IMR-90 (cell line): Measurements from ENCODE around the gene MAPK8IP1. TPM values are rescaled to one million over a fixed set of nuclear protein-coding genes. Genes with fewer than 3 reads are reported as not detected.

Source experiments
- ATAC-seq: fragments of 200-7000 bp; cut with Tn5 transposase; 2 replicates; pipeline ENCODE4 v1.9.1; 2020; ENCODE audit warnings: low read depth, mild to moderate bottlenecking, moderate library complexity
- BruUV-seq: library from RNA; stranded (reverse); fragments of 400-500 nt; replicated peaks from 2 replicates; lab custom pipeline; 2021; lab: Mats Ljungman, UMichigan
- CTCF ChIA-PET: fragments of 300-600 bp; formaldehyde crosslinking; extraction: SDS; loops from one replicate; lab custom pipeline; 2021; ENCODE audit warnings: antibody characterized with exemption; lab: Yijun Ruan, JAX
- POLR2A ChIA-PET: fragments of 300-600 bp; sonication (Branson Sonifier 250); formaldehyde crosslinking; loops from one replicate; lab custom pipeline; 2022; ENCODE audit warnings: antibody characterized with exemption; ENCODE audit not compliant: unreplicated experiment; lab: Charles Lee
- DNase-seq: peaks from one replicate; pipeline ENCODE4 v3.0.0; 2013
- H2AFZ ChIP-seq: replicated peaks from 2 replicates; pipeline ENCODE3; 2013; ENCODE audit warnings: low read length, mild to moderate bottlenecking; ENCODE audit not compliant: poor library complexity
- H2AK5ac ChIP-seq: 2 replicates; pipeline ENCODE4 v1.6.1; 2013; ENCODE audit warnings: low read depth, low read length, inconsistent platforms
- H2AK9ac ChIP-seq: replicated peaks from 2 replicates; pipeline ENCODE3; 2013; ENCODE audit warnings: mild to moderate bottlenecking, low read depth, low read length, moderate library complexity; ENCODE audit not compliant: poor library complexity
- H2BK120ac ChIP-seq: 2 replicates; pipeline ENCODE4 v1.6.1; 2013; ENCODE audit warnings: low read depth, low read length, inconsistent platforms
- H2BK15ac ChIP-seq: 3 replicates; pipeline ENCODE4 v1.6.1; 2013; ENCODE audit warnings: low read depth, low read length, inconsistent platforms
- H2BK20ac ChIP-seq: 2 replicates; pipeline ENCODE4 v1.6.1; 2013; ENCODE audit warnings: low read depth, mild to moderate bottlenecking, inconsistent platforms, low read length, moderate library complexity
- H2BK5ac ChIP-seq: 2 replicates; pipeline ENCODE4 v1.6.1; 2013; ENCODE audit warnings: mild to moderate bottlenecking, low read depth, low read length, inconsistent platforms; ENCODE audit not compliant: poor library complexity, severe bottlenecking
- H3K14ac ChIP-seq: replicated peaks from 2 replicates; pipeline ENCODE4 v1.6.1; 2013; ENCODE audit warnings: low read depth, low read length, inconsistent platforms
- H3K18ac ChIP-seq: 2 replicates; pipeline ENCODE4 v1.6.1; 2013; ENCODE audit warnings: low read depth, low read length, control low read depth
- H3K23ac ChIP-seq: 2 replicates; pipeline ENCODE4 v1.6.1; 2013; ENCODE audit warnings: low read depth, low read length, inconsistent platforms
- H3K27ac ChIP-seq: 2 replicates; pipeline ENCODE4 v1.5.1; 2013; ENCODE audit warnings: mild to moderate bottlenecking, control low read depth, low read length; ENCODE audit not compliant: insufficient read depth
- H3K27me3 ChIP-seq: 2 replicates; pipeline ENCODE4 v1.6.1; 2013; ENCODE audit warnings: low read length; ENCODE audit not compliant: control insufficient read depth, insufficient read depth
- H3K36me3 ChIP-seq: 2 replicates; pipeline ENCODE4 v1.6.1; 2013; ENCODE audit warnings: low read length, mixed read lengths; ENCODE audit not compliant: control insufficient read depth, insufficient read depth
- H3K4ac ChIP-seq: 2 replicates; pipeline ENCODE4 v1.6.1; 2013; ENCODE audit warnings: low read depth, low read length, inconsistent platforms
- H3K4me1 ChIP-seq: 2 replicates; pipeline ENCODE4 v1.6.1; 2013; ENCODE audit warnings: low read length, mixed read lengths; ENCODE audit not compliant: control insufficient read depth, insufficient read depth
- H3K4me2 ChIP-seq: 2 replicates; pipeline ENCODE4 v1.6.1; 2013; ENCODE audit warnings: low read depth, mild to moderate bottlenecking, control low read depth, low read length, moderate library complexity
- H3K4me3 ChIP-seq: 2 replicates; pipeline ENCODE4 v1.5.1; 2013; ENCODE audit warnings: low read depth, mild to moderate bottlenecking, control low read depth, low read length, moderate library complexity; ENCODE audit not compliant: insufficient read depth
- H3K56ac ChIP-seq: 2 replicates; pipeline ENCODE4 v1.6.1; 2013; ENCODE audit warnings: low read length, inconsistent platforms; ENCODE audit not compliant: insufficient read depth; ENCODE audit errors: extremely low read depth
- H3K79me1 ChIP-seq, 2 experiments: 2 replicates each; pipeline ENCODE4 v1.6.1; 2013; ENCODE audit warnings: low read length in 2 of 2, inconsistent platforms in 1 of 2, low read depth in 1 of 2
- H3K9ac ChIP-seq: 2 replicates; pipeline ENCODE4 v1.6.1; 2013; ENCODE audit warnings: low read depth, low read length, control low read depth
- H3K9me1 ChIP-seq: 2 replicates; pipeline ENCODE4 v1.6.1; 2013; ENCODE audit warnings: low read length, inconsistent platforms; ENCODE audit not compliant: insufficient read depth
- H3K9me3 ChIP-seq: 2 replicates; pipeline ENCODE4 v1.6.1; 2013; ENCODE audit warnings: low read length; ENCODE audit not compliant: control insufficient read depth, insufficient read depth
- H4K20me1 ChIP-seq: 2 replicates; pipeline ENCODE4 v1.6.1; 2013; ENCODE audit warnings: low read length, inconsistent platforms; ENCODE audit not compliant: insufficient read depth
- H4K5ac ChIP-seq: 2 replicates; pipeline ENCODE4 v1.6.1; 2013; ENCODE audit warnings: mild to moderate bottlenecking, low read depth, low read length, control low read depth
- H4K8ac ChIP-seq, 2 experiments: 2 replicates each; pipeline ENCODE4 v1.6.1; 2013; ENCODE audit warnings: low read depth in 2 of 2, low read length in 2 of 2, control low read depth in 1 of 2, inconsistent platforms in 1 of 2
- H4K91ac ChIP-seq: 2 replicates; pipeline ENCODE4 v1.6.1; 2013; ENCODE audit warnings: low read depth, low read length, inconsistent platforms; ENCODE audit not compliant: insufficient read depth
- BHLHE40 ChIP-seq: fragments of 150-350 bp; IDR thresholded peaks from 2 replicates; pipeline ENCODE4 v1.6.1; 2016; ENCODE audit warnings: mild to moderate bottlenecking, low read depth, low read length
- CEBPB ChIP-seq: IDR thresholded peaks from 2 replicates; pipeline ENCODE4 v1.6.1; 2012; ENCODE audit warnings: low read depth, low read length, improper control_type of control experiment
- CHD1 ChIP-seq: IDR thresholded peaks from 2 replicates; pipeline ENCODE4 v1.6.1; 2012; ENCODE audit warnings: low read depth, low read length, improper control_type of control experiment
- CTCF ChIP-seq: conservative IDR thresholded peaks from 2 replicates; pipeline ENCODE4 v1.5.1; 2012; ENCODE audit warnings: mild to moderate bottlenecking, low read depth, low read length, improper control_type of control experiment
- MAFK ChIP-seq: IDR thresholded peaks from 2 replicates; pipeline ENCODE4 v1.6.1; 2012; ENCODE audit warnings: low read depth, low read length, improper control_type of control experiment
- MAZ ChIP-seq: IDR thresholded peaks from 2 replicates; pipeline ENCODE4 v1.6.1; 2012; ENCODE audit warnings: low read depth, mild to moderate bottlenecking, low read length, improper control_type of control experiment, moderate library complexity, borderline replicate concordance
- MXI1 ChIP-seq: IDR thresholded peaks from 2 replicates; pipeline ENCODE4 v1.6.1; 2012; ENCODE audit warnings: low read depth, mild to moderate bottlenecking, low read length, moderate library complexity, borderline replicate concordance
- NFE2L2 ChIP-seq: fragments of 150-350 bp; IDR thresholded peaks from 2 replicates; pipeline ENCODE4 v1.6.1; 2016; ENCODE audit warnings: low read depth, mild to moderate bottlenecking, low read length
- RAD21 ChIP-seq: IDR thresholded peaks from 2 replicates; pipeline ENCODE4 v1.6.1; 2012; ENCODE audit warnings: low read length, improper control_type of control experiment
- SMC3 ChIP-seq: fragments of 150-350 bp; IDR thresholded peaks from 2 replicates; pipeline ENCODE4 v1.6.1; 2016; ENCODE audit warnings: low read depth, mild to moderate bottlenecking, antibody characterized with exemption, low read length, moderate library complexity
- WGBS, 2 experiments: methylation state at CpG; one replicate each; pipeline versions ENCODE4 v1.1.5 to v1.1.7; 2013; ENCODE audit warnings: missing lambda C conversion rate in 2 of 2; ENCODE audit not compliant: insufficient read length in 1 of 2; ENCODE audit errors: extremely low coverage in 2 of 2; 5-methylcytosine and 5-hydroxymethylcytosine counted together
- dilution Hi-C: fragments of 300-500 bp; cut with HindIII; formaldehyde crosslinking; loops from one replicate; pipeline ENCODE4 v1.14.3; 2018; ENCODE audit warnings: low sequenced_read_pairs; ENCODE audit not compliant: unreplicated experiment
- in situ Hi-C: fragments of 300-500 bp; cut with MboI; formaldehyde crosslinking; loops from 3 replicates; pipeline ENCODE4 v1.14.3; 2019; ENCODE audit warnings: low sequenced_read_pairs, inconsistent platforms, mixed read lengths
- intact Hi-C: fragments of 100-400 bp; cut with micrococcal nuclease; formaldehyde crosslinking; loops from 2 replicates; pipeline ENCODE4 v1.10.0; 2022
- polyA plus RNA-seq, 3 experiments: library from polyadenylated mRNA; depleted of rRNA; stranded (reverse); fragments of >200 nt; gene quantifications; 2 replicates each; pipeline ENCODE4 v1.2.3, GENCODE V29; 2012; ENCODE audit warnings: low replicate concordance in 1 of 3
- total RNA-seq: library from RNA; depleted of rRNA; stranded (reverse); fragments of >200 nt; gene quantifications from 2 replicates; pipeline ENCODE4 v1.2.3, GENCODE V29; 2012
- TF ChIP-seq, protein P1 (sequence below): fragments of 150-350 bp; IDR thresholded peaks from 2 replicates; pipeline ENCODE4 v1.6.1; 2016; ENCODE audit warnings: low read depth, mild to moderate bottlenecking, low read length, moderate library complexity, borderline replicate concordance

The MAPK8IP1 gene
- total and polyA plus RNA-seq, 2 of the 4 experiments (the other 2 are of a cell fraction) = 6.5 to 9.6 TPM

DNA sequence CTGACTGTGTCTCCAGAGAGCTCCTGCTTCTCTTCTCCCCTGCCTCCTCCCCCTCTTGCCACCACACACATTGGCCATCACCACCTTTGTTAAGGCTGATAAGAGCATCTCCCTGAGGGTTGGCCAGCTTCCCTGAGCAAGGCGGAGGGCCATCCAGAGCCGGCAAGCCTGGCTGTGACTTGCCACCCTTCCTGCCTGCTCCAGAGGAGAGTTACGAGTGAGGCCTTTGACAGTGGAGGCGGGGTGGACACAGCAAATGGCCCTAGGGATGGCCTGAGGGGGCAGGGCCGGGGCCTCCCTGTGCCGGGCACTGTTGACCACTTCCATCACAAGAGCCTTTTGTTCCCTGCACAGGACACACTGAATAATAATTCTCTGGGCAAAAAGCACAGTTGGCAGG is 16.2 kb downstream of the MAPK8IP1 start:
- dilution Hi-C loops = no loop called here
- ChIA-PET CTCF (interaction anchor here (0.5 to 1.5 kb wide), 2 partner anchors 29 to 62 kb away, joined by 4 to 6 read pairs; no protein-coding TSS in a partner anchor), POLR2A (no interaction called here)
- no peak overlapping the region for H3K14ac ChIP-seq
- intact Hi-C loops = no loop called here
- no peak overlapping the region for H2AFZ ChIP-seq
- H3K18ac ChIP-seq = no peak overlapping the region
- TF ChIP-seq NFE2L2 (no peak), MXI1 (no peak), SMC3 (no peak), MAZ (no peak), BHLHE40 (no peak), CTCF (no peak), RAD21 (no peak), CHD1 (no peak), MAFK (no peak), CEBPB (no peak)
- TF ChIP-seq, protein P1, sequence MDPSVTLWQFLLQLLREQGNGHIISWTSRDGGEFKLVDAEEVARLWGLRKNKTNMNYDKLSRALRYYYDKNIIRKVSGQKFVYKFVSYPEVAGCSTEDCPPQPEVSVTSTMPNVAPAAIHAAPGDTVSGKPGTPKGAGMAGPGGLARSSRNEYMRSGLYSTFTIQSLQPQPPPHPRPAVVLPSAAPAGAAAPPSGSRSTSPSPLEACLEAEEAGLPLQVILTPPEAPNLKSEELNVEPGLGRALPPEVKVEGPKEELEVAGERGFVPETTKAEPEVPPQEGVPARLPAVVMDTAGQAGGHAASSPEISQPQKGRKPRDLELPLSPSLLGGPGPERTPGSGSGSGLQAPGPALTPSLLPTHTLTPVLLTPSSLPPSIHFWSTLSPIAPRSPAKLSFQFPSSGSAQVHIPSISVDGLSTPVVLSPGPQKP = no peak
- in situ Hi-C loops = no loop called here
- no peak overlapping the region for H3K4me3 ChIP-seq
- no peak overlapping the region for H3K56ac ChIP-seq
- H3K27me3 ChIP-seq = peaks cover 13% of the 10 kb centered on the region; the same call in 1 of the 2 replicates
- no peak overlapping the region for H3K4ac ChIP-seq
- H2BK120ac ChIP-seq = no peak overlapping the region
- peak overlapping the region; percentile 29 for H2AK9ac ChIP-seq
- H2BK20ac ChIP-seq = no peak overlapping the region
- no peak overlapping the region for H4K5ac ChIP-seq
- peaks cover 19% of the 10 kb centered on the region for H4K20me1 ChIP-seq
- H2BK5ac ChIP-seq = no peak overlapping the region
- H4K91ac ChIP-seq = no peak overlapping the region
- H2BK15ac ChIP-seq = no peak overlapping the region
- H3K9me1 ChIP-seq = no peaks in the 10 kb centered on the region
- H3K27ac ChIP-seq = no peak overlapping the region
- no peak overlapping the region for H2AK5ac ChIP-seq
- BruUV-seq = no TSS peak
- H3K4me2 ChIP-seq = no peak overlapping the region
- H3K9me3 ChIP-seq = no peaks in the 10 kb centered on the region
- 70% methylated on average over 2 of the region's 6 CpGs; no CpG with 5 or more reads in 1 of the 2 experiments for WGBS, 2 experiments
- no peak overlapping the region for H3K9ac ChIP-seq
- H3K36me3 ChIP-seq = peaks cover 15% of the 10 kb centered on the region
- peaks cover 0 to 4% of the 10 kb centered on the region in 2 experiments; a peak in 1 of 4 replicates for H3K79me1 ChIP-seq
- peaks cover 7% of the 10 kb centered on the region; the same call in 1 of the 2 replicates for H3K4me1 ChIP-seq
- H4K8ac ChIP-seq = no peak overlapping the region
- H3K23ac ChIP-seq = no peak overlapping the region
- no peak for ATAC-seq
- DNase-seq = no peak
